Stimulated activated CD4-positive, alpha-beta T cell treated with anti-CD3 and anti-CD28 coated beads, Interleukin-4, amount 100 ng/mL, for 4 hours (primary cell): ENCODE measurements around the gene ZNF106.

Experiments
- DNase-seq, 2 experiments: peaks; one replicate each; pipeline ENCODE4 v3.0.0-alpha.2; 2020

Gene ZNF106

DNA sequence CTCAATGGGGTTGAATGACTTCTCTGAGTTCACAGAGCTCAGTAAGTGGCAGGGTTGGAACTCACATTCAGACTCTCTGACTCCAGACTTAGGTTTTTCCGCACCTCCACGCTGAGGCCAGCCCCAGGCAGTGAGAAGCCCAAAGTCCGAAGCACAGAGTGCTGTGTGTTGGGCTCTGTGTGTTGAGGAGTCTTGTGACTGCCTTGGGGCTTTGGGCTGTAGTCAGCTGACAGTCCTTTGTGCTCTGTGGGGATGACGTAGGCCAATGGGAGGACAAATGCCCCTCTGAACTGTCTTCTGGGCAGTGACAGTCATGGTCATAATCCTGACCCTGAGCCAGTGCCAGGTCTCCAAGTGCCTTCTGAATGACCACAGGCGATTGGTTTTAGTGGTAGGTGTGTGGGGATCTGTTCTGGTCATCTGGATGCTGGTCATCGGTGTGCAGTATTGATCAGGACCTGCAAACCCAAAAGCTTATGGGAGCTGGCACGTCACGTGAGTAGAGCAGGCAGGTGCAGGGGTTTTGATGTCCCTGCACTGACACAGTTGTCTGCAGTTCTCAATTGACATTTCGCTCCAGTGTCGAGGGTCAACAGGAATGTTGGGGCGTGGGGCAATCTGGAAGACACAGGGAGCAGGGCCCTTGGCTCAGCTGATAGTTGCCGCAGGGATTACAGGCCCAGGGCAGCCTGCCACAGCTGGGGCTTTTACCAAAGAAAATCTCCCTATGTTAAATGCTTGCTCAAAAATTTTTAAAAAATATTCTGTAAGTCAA, 86.3 kb downstream of the ZNF106 start:
- no peak for DNase-seq

DNA sequence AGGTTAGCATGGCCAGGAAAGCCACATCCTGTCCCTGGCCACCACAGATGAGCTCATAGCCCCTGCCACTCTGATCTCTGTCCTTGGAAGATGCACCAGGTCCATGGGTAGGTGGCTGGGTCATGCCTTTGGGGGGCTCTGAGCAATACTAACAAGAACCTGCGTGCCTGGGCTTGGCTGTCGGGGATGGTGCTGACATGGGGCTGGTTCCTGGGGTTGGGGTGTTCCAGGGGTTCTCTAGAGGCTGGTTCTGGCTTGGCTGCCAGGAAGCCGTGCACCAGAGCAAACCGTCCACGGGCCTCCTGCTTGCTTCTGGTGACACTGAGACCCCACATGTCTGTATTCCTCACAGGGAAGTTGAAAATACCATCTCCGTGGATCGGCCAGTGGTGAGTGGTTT, 87.6 kb downstream of the ZNF106 start:
- no peak for DNase-seq

DNA sequence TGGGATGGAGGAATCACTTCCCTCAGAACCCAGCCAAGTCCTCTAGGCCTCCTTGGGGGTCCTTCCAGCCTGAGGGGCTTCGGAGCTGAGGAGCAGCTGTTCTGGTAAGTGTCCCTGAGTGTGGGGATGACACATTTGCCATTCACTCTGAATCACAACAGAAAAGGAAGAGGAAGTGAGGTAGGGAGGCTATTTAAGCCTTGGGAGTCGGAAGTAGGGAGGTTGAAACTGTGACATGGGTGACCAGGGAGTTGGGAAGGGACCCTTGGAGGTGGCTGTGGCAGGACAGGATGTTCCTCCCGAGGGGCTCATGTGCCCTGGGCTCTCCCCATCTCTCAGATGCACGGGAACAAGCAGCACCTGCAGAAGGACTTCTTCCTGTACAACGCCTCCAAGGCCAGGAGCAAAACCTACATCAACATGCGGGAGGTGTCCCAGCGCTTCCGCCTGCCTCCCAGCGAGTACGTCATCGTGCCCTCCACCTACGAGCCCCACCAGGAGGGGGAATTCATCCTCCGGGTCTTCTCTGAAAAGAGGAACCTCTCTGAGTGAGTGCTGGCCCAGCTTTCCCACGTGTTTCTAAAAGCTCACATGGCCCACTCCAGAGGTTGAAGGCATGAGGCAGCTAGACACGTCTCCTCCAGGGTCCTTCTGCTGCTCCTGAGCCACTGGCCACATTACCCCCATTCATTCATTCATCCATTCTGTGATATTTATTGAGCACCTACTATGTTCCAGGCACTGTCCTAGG, 88.3 kb downstream of the ZNF106 start:
- no peak for DNase-seq

DNA sequence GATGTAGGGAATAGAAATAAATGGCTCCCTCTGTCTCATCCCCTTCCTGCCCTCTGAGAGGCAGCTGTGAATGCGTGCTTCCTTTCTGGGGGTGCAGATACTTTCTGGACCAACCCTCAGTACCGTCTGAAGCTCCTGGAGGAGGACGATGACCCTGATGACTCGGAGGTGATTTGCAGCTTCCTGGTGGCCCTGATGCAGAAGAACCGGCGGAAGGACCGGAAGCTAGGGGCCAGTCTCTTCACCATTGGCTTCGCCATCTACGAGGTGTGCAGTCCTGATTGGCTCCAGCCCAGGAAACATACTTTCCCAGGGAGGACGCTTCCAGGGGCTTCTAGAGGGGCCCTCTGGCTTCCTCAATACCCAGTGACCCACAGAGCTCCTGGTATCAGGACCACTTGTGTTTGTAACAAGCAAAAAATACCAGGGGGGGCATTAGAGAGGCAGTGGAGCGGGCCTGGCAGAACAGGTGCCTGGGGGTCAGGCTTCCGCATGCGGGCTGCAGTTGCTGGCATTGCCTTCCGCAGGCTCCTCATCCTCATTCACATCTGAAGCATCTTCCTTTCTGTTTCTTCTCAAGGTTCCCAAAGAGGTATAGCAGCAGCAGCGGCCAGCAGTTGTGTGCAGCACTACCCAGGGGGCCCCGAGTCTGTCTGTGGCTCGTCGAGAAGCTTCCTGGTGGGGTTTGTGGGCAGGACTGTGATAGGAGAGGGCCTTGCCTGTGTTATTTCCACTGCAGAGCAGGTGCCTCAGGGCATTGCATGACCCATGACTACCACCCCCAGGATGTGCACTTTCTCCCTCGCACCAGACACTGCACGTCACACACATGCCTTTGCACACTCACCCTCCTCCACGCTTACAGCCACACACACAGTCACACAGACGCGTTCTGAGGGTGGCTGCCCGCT, 89.1 kb downstream of the ZNF106 start:
- no peak for DNase-seq

DNA sequence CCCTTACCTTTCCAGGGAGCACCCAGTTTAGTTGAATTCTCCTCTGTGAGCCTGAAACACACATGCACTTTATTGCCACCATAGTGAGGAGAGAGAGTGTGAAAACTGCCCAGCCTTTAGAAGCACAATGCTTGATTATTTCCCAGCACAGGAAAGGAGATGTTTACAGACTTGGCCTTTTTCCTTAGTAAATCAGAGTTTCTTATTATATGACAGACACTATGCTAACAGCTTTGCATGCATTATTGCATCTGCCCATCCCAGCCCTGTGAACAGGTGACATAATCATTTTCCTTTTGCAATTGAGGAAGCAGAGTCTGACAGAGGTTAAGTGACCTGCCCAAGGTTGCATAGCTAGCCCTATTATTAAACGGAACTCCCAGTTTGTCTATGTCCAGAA, 95.1 kb downstream of the ZNF106 start:
- DNase-seq = no peak

DNA sequence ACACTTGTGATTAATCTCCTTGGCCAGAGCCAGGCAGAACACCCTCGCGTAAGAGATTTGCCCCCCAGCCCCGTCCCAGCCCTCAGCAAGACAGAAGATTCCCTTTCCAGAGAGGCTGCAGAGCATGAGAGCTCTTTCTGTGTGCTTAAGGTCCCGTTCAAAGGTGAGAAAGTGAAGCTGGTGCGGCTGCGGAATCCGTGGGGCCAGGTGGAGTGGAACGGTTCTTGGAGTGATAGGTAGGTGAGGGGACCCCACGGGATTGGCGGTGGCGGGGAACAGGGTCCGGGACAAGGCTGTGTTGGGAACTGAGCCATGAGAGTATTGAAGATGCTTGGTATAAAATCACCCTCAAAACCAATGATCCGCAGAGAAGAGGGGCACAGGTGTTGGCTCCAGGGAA, 96.8 kb downstream of the ZNF106 start:
- DNase-seq = no peak

DNA sequence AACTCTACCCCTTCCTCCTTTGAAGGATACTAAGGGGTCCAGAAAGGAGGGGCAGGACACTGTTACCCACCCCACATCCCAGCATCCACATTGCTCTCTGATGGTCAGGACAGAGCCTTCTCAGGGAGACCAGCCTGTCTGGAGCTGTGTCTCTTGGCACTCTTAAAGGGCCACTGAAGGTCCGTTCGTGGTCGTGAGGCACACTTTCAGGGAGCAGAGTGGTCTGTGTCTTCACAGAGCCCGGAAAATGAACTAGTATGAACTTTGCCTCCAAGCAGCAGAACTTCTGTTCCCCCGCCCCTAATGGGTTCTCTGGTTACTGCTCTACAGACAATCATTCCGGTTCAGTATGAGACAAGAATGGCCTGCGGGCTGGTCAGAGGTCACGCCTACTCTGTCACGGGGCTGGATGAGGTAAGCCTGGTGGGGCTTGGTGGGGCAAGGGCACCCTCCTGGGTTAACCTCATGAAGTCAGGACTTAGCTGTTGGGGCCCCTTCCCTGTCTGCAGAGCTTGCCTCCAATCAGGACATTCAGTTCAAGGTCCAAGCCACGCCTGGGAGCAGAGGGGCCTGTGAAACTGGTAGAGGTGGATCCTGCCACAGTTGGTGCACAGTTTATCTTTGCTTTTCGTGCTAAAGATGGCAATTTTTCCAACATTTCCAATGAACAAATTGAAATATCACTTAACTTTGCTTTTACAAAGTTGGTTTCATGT, 98.5 kb downstream of the ZNF106 start:
- no peak for DNase-seq

DNA sequence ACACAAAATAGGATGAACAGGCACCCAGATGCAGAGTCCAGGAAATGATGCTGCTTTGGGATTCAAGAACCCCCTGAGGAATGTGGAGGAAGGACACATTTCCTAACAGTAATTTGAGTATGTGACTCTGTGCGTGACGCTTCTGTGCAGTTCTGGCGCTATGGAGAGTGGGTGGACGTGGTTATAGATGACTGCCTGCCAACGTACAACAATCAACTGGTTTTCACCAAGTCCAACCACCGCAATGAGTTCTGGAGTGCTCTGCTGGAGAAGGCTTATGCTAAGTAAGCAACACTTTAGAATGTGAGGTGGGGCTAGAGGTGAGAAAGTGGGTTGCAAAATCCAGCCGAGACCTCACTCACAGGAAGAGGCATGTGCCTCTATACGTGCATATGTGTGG, 103.3 kb downstream of the ZNF106 start:
- no peak for DNase-seq

DNA sequence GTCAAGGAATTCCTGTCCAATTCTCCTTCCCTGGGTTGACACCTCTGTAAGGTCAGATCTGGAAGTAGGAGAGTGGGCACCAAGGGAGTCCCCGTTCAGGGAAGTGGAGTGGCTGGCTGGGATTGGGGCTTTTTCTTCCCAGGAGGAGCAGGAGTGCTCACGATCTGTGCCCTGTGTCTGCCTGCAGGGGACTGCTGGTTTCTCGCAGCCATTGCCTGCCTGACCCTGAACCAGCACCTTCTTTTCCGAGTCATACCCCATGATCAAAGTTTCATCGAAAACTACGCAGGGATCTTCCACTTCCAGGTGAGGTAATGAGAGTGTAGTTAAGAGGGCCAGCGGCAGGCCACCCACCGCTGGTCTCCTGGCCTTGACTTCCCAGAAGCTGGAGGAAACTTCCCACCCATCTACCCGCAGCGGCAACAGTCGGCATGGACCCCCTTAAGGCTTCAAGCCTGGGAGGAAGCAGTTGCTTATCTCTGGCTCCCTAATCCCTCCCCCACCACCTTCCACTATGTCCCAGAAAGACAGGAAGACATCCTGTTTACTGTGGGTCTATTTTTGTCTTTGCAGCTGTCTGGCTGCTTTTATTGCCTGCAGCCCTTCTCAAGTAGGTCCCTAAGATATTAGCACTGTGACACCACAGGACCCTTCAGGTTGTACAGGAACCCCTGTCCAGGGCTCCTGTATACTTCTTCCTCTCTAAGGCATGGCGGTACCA, 104.8 kb downstream of the ZNF106 start:
- DNase-seq = no peak

DNA sequence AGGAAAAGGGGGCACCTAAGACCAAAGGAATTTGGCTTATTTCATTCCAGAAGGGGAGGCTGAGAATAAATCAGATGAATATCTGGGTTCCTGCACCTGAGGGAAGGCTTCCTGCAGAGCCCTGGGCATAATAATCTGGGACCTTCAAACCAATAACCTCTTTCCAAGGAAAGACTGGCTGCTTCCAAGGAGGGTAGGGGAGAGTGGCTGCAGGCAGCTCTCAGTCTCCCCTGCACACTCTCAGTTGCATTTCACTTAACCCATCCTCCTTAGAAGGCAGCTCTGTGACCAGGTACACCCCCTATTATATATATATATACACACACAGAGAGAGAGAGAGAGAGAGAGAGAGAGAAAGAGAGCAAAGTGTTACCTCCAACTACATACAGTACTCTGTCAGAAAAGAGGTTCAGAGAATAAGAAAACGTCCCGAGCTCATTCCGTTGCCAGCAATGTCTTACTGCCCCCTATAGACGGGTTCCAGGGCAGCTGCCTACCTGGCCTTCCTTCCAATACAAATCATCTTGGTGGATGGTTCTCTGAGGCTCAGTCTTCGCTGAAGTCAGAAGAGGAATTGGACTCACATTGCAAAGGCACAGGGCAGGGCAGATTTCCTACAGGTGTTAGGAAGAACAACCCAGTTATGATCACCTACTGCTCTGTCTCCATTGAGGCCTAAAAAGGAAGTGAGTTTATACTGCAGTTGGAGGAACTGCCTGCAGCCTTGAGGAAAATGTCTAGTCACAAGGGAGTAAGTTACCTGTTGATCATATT, 105.5 kb downstream of the ZNF106 start:
- DNase-seq = no peak

DNA sequence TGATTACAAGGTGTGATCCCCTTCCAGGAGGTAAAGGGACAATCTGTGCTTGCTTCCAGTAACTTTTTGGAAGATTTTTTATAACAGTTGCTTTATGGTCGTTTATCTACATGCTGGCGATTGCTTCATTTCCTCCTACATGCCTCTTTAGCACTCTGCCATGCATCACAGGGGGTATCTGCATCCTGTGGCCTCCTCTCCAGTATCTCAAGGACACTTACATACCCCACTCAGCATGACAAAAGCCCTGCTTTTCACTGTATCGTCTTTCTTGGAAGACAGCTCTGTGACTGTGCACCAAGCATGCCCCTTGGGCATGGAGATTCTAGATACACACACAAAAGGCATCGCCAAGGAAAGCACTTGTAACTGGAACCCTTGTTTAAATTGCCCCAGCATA, 106.3 kb downstream of the ZNF106 start:
- DNase-seq = no peak

DNA sequence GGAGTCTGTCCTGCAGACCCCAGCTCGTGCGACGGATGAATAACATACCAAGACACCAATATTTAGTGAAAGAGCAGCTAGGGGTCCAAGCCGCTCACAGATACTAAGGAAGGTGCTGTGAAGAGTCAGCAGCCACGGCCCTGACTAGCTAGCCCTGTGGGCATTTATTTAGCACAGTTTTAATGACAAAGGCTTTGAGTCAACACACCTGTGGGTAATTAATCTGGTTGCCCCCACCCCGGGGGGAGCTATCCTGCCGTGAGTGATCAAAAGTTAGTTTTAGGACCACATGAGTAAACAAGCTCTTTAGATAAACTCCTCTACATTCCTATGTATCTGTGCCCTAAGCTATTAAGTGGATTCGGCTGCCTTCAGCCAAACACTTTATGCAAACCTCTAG, 112.9 kb downstream of the ZNF106 start:
- DNase-seq = no peak

DNA sequence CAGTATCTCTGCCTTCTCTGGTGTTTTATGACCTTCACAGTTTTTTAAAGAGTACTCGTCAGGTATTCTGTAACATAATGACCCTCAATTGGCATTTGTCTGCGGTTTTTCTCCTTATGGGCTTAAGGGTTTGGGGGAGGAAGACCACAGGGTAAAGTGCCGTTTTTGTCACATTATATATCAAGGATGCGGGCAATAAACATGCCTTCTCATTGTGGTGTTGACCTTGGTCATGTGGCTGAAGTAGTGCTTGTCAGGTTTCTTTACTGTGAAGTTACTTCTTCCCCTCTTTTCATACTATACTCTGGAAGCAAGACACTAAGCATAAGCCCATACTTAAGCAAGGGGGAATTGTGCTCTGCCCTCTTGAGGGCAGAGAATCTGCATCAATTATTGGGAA, 115.0 kb downstream of the ZNF106 start:
- DNase-seq = no peak

DNA sequence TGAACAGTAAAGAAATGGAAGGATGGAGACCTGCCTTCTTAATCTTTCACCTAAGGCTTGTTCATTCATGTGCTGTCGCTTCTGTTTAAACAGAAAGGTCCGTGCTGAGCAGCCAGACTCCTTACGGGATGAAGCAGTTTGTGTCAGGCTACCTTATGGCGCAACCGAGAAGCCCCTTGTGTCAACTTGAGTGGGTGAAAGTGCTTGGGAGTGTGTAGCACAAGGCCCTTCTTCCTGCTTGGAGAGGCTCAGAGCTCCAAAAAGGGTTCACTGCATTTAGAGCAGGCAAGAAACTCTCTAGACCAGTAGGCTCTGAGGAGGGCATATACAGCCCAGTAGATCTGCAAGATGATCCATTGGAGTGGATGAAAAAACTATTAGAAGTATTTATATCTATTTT, 115.7 kb downstream of the ZNF106 start:
- no peak for DNase-seq

DNA sequence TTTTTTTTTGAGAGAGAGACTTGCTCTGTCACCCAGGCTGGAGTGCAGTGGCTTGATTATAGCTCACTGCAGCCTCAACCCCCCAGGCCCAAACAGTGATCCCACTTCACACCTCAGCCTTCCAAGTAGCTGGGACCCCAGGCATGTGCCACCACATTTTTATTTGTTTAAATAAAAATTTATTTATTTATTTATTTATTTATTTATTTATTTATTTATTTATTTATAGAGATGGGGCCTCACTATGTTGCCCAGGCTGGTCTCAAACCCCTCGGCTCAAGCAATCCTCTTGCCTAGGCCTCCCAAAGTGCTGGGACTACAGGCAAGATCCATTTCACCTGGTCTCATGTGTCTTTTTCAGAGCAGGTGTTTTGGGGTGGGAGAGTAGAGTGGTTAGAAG, 116.1 kb downstream of the ZNF106 start:
- no peak for DNase-seq

DNA sequence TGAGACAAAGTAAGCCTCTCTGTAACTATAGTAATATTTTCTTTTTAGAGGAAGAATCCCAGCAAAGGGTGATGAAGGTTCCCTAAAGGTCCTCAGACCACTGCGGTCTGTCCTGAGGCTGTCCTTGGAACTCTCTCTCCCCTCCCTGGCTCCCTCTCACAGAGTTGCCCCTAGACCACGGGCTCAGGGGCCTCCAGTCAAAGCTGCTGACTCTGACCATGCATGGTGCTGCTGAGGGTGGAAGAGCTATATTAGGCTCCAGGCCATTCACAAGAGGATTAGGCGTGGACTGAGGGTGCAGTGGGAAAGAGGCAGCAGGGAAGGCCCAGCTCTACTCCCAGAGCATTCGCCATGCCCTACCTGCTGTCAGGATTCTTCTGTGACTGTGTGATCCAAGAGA, 117.0 kb downstream of the ZNF106 start:
- DNase-seq = no peak

DNA sequence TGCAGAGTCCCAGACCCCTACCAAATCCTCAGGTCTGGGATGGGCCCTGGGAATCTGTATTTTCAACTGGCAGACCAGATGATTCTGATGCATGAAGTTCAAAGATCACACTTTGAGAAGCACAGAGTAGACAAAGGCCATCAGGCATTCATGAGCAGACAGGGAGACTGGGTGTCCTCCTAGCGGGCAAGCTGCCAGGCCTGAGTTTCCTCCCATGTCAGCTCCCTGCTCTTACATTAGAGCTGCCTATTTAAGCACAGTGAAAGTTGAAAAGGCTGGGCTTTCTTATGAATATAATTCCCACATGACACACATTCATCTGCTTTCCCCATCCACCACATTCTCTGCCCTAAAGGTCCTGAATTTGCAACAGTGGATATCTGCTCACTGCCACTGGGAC, 117.7 kb downstream of the ZNF106 start:
- DNase-seq = no peak

DNA sequence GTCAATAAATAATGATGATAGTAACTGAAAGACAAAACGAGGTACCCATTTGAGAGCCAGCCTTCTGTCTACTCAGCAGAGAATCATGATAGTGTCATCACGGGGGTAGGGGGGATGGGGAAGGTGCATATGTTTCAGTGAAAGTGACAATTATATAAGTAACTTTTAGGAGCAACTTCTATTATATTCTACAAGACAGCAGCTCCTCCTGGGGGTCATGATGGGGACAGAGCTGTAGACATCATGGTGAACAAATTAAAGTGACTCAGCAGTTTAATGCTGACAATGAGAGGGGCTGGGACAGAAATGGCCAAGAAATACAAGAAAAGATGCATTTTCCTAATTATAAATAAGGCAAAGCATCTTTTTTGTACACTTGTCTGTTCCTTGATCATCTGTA, 119.8 kb downstream of the ZNF106 start:
- no peak for DNase-seq

DNA sequence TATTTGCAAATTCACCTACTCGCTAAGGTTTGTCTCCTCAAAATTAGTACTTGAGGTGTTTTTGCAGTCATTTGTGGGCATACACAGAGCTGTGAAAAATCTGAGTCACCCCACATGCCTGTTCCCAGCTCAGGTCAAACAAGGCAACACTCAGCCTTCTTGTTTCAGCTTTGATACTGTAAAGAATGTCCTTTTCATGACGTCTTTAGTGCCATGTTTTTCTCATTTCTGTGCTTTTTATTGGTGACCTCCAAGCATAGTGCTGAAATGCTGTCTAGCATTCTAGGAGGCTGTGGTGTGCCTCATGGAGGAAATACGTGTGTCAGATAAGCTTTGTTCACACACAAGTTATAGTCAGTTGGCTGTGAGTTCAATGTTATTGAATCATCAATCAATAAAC, 122.8 kb downstream of the ZNF106 start:
- DNase-seq = no peak

DNA sequence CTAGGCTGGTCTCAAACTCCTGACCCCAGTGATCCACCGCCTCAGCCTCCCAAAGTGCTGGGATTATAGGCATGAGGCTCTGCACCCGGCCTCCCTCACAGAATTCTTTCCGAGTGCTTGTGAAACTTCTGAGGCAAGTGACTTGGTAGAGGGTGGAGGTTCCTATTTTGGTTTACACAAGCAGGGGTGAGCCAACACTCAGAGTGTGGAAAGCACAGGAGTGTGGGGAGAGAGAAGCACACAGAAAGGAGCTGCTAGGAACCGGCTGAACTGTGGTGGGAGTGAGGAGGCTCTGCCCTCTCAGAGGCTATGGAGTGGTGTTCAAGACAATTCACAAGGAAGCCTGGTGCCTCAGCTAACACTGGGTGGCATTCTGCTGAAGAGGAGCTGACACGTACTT, 123.9 kb downstream of the ZNF106 start:
- no peak for DNase-seq

DNA sequence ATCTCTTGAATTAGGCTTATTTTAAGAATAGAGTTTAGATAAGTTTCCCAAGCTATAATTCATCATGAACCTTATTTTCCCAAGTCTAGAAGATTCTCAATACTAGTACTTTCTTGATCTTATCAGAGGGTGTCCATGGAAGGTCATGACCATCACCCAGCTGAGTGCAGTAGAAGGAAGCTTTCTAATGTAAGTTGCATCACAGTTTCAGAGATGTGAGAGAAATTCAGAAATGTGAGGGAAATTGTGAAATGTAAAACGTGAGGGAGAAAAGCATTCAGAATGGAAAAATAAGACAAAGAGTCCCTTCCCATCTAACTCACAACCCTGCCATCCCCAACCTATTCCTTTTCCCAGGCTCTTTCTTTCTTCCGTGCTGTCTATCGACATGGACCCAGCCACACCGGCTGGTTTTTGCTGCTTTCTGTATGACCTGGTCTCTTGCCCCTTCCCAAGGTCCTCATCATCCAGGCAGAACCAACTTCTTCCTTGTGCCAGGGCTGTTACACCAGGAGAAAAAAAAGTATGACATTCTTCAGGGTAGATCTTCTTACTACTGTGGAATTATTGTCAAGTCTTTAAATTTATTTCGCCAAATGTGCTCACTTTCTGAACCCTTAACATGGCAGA, 124.9 kb downstream of the ZNF106 start:
- no peak for DNase-seq
